ENCODE data around the gene OSBPL6.

GRCh38 chr2:178266445-178266844, 72.1 kb downstream of the OSBPL6 start:
- TF ChIP-seq POLR2A (IDR thresholded peaks at IDR 0.05) (no peak), CTCF (IDR thresholded peaks at IDR 0.05) (no peak)

All from heart left ventricle (tissue), 13 donors.